B cell (primary cell): ENCODE results near the gene AOAH. TPM values are rescaled to one million over a fixed set of nuclear protein-coding genes. Genes with fewer than 3 reads are reported as not detected.
A peak's percentile ranks its signal among the peaks of the same experiment; 100 is the strongest.

ENCODE experiments used
- ATAC-seq: fragments of 200-7000 bp; cut with Tn5 transposase; one replicate; pipeline ENCODE4 v1.10.0; 2021; ENCODE audit warnings: low read depth, mild to moderate bottlenecking, moderate number of reproducible peaks, moderate library complexity
- CTCF ChIA-PET: fragments of 350-600 bp; sonication (Branson Sonifier 250); formaldehyde crosslinking; loops from one replicate; lab custom pipeline; 2021; ENCODE audit warnings: antibody characterized with exemption, inconsistent platforms; lab: Charles Lee
- POLR2A ChIA-PET: fragments of 350-600 bp; sonication (Branson Sonifier 250); formaldehyde crosslinking; loops from one replicate; lab custom pipeline; 2021; ENCODE audit warnings: antibody characterized with exemption; lab: Charles Lee
- DNase-seq: peaks from one replicate; pipeline ENCODE4 v3.0.0; 2013
- H2AFZ ChIP-seq: 2 replicates; pipeline ENCODE4 v1.6.1; 2012; ENCODE audit warnings: mild to moderate bottlenecking, low read depth, low read length; ENCODE audit not compliant: insufficient read depth, poor library complexity, severe bottlenecking
- H3K27ac ChIP-seq, 2 donors: 1 replicate in 1 of 2; 2 replicates in 1 of 2; pipeline ENCODE4 v1.5.1; 2012 to 2013; ENCODE audit warnings: low read length in 2 of 2, mild to moderate bottlenecking in 2 of 2, moderate library complexity in 1 of 2
- H3K27me3 ChIP-seq, 4 experiments: fragments of 200-600 bp in 1 of 4; sonication (generic) in 1 of 4; replicated peaks in 1 of 4; 1 replicate in 2 of 4; 2 replicates in 2 of 4; pipeline versions ENCODE4 v1.6.1 to v1.7.0; 2013 to 2016; ENCODE audit warnings: low read length in 3 of 4, mild to moderate bottlenecking in 2 of 4, mixed read lengths in 1 of 4, moderate library complexity in 1 of 4; ENCODE audit not compliant: insufficient read depth in 4 of 4, control insufficient read depth in 3 of 4; ENCODE audit errors: control extremely low read depth in 1 of 4
- H3K36me3 ChIP-seq, 2 experiments: replicated peaks in 1 of 2; 1 replicate in 1 of 2; 2 replicates in 1 of 2; pipeline versions ENCODE4 v1.6.1 to v1.7.1; 2013; ENCODE audit warnings: low read length in 1 of 2; ENCODE audit not compliant: insufficient read depth in 2 of 2, control insufficient read depth in 1 of 2; ENCODE audit errors: control extremely low read depth in 1 of 2, extremely low read depth in 1 of 2
- H3K4me1 ChIP-seq, 2 donors: fragments of 200-600 bp in 1 of 2; sonication (generic) in 1 of 2; 1 replicate in 1 of 2; 2 replicates in 1 of 2; pipeline versions ENCODE4 v1.5.1 to v1.6.1; 2013 to 2017; ENCODE audit warnings: low read length in 2 of 2; ENCODE audit not compliant: control insufficient read depth in 2 of 2, insufficient read depth in 2 of 2
- H3K4me2 ChIP-seq: replicated peaks from 2 replicates; pipeline ENCODE3; 2012; ENCODE audit warnings: mild to moderate bottlenecking, low read depth, low read length; ENCODE audit not compliant: poor library complexity, severe bottlenecking
- H3K4me3 ChIP-seq, 5 experiments: fragments of 200-600 bp in 1 of 5; sonication (generic) in 1 of 5; 1 replicate in 3 of 5; 2 replicates in 2 of 5; pipeline versions ENCODE4 v1.5.1 to v1.7.0; 2011 to 2016; ENCODE audit warnings: low read length in 4 of 5, mild to moderate bottlenecking in 4 of 5, low read depth in 2 of 5, control low read depth in 1 of 5, moderate library complexity in 1 of 5; ENCODE audit not compliant: insufficient read depth in 1 of 5; ENCODE audit errors: control extremely low read depth in 1 of 5, extremely low read depth in 1 of 5
- H3K79me2 ChIP-seq: fragments of 200-600 bp; sonication (generic); one replicate; pipeline ENCODE4 v1.6.0; 2016; ENCODE audit warnings: low read length; ENCODE audit not compliant: control insufficient read depth, insufficient read depth
- H3K9ac ChIP-seq: fragments of 200-600 bp; sonication (generic); 2 replicates; pipeline ENCODE4 v1.6.1; 2017; ENCODE audit warnings: mild to moderate bottlenecking, low read length, moderate library complexity
- H3K9me3 ChIP-seq, 3 donors: one replicate each; pipeline versions ENCODE4 v1.6.1 to v1.7.1; 2013; ENCODE audit warnings: low read length in 2 of 3; ENCODE audit not compliant: control insufficient read depth in 2 of 3, insufficient read depth in 1 of 3; ENCODE audit errors: control extremely low read depth in 1 of 3
- H4K20me1 ChIP-seq: 2 replicates; pipeline ENCODE4 v1.6.0; 2012; ENCODE audit warnings: mild to moderate bottlenecking, low read length; ENCODE audit not compliant: insufficient read depth, control insufficient read depth, poor library complexity, severe bottlenecking
- H3K27ac Mint-ChIP-seq: one replicate; pipeline ENCODE4 v1.8.0; 2021; ENCODE audit warnings: mixed read lengths
- H3K27me3 Mint-ChIP-seq: one replicate; pipeline ENCODE4 v1.8.0; 2021; ENCODE audit warnings: mixed read lengths
- H3K4me1 Mint-ChIP-seq: one replicate; pipeline ENCODE4 v1.8.0; 2021; ENCODE audit warnings: mixed read lengths
- H3K4me3 Mint-ChIP-seq: one replicate; pipeline ENCODE4 v1.8.0; 2021; ENCODE audit warnings: mixed read lengths
- H3K9me3 Mint-ChIP-seq: one replicate; pipeline ENCODE4 v1.8.0; 2022; ENCODE audit warnings: mixed read lengths; ENCODE audit not compliant: insufficient read depth
- EZH2 ChIP-seq: IDR thresholded peaks from 2 replicates; pipeline ENCODE4 v1.6.1; 2012; ENCODE audit warnings: borderline replicate concordance, low read depth, mild to moderate bottlenecking, moderate library complexity, low read length; ENCODE audit not compliant: insufficient read depth, poor library complexity, severe bottlenecking
- WGBS: methylation state at CpG from one replicate; pipeline ENCODE4 v1.1.5; 2013; ENCODE audit warnings: missing lambda C conversion rate; ENCODE audit not compliant: insufficient coverage; 5-methylcytosine and 5-hydroxymethylcytosine counted together
- intact Hi-C: fragments of 100-400 bp; cut with micrococcal nuclease; formaldehyde crosslinking; loops from one replicate; pipeline ENCODE4 v1.10.0; 2022
- polyA plus RNA-seq: library from polyadenylated mRNA; depleted of rRNA; stranded (reverse); fragments of >200 nt; gene quantifications from 2 replicates; pipeline ENCODE4 v1.2.3, GENCODE V29; 2012
- total RNA-seq, 2 donors: library from RNA; stranded (reverse); fragments of 120-200 nt in 1 of 2; gene quantifications; 1 replicate in 1 of 2; 2 replicates in 1 of 2; pipeline versions ENCODE4 v1.2.3 to v1.2.4, GENCODE V29; 2013 to 2022
- TF ChIP-seq, protein P1 (sequence below): fragments of 200-600 bp; IDR thresholded peaks from one replicate; pipeline ENCODE4 v1.8.0; 2022; ENCODE audit warnings: antibody characterized with exemption, mild to moderate bottlenecking

Gene AOAH
- total and polyA plus RNA-seq, 2 donors (not counting 1 experiment from before 2014, with no cell fraction given), result 2.6 to 5.0 TPM

DNA sequence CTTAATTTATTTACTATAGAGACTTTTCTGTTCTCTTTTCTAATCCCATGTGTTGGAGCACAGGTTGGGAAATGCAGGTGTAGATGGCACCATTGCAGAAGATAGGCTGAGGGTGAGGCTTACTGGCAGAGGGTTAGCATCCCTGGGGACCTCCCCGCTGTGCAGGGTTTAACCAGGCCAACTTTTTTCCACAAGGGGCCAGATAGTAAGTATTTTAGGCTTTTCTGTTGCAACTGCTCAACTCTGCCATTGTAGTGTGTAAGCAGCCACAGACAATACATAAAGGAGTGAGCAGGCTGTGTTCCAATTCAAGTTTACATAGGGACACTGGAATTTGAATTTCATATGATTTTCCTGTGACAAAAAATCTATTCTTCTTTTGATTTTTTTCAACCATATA, 34.6 kb upstream of the AOAH start:
- no peak overlapping the region for H3K4me3 ChIP-seq
- POLR2A ChIA-PET, result no interaction called here
- H3K4me3 Mint-ChIP-seq, result no peak overlapping the region
- no peaks in the 10 kb centered on the region for H3K9me3 ChIP-seq
- H3K27me3 ChIP-seq, result no peaks in the 10 kb centered on the region
- DNase-seq, result no peak
- H3K4me1 Mint-ChIP-seq, result peaks cover 23% of the 10 kb centered on the region
- H3K9ac ChIP-seq, result no peak overlapping the region
- peaks cover 15 to 19% of the 10 kb centered on the region in 2 donors for H3K4me1 ChIP-seq
- no peak for ATAC-seq
- no peak overlapping the region for H3K27ac Mint-ChIP-seq
- H4K20me1 ChIP-seq, result no peaks in the 10 kb centered on the region
- no peak overlapping the region for H2AFZ ChIP-seq
- peaks cover 3% of the 10 kb centered on the region for H3K27me3 Mint-ChIP-seq
- intact Hi-C loops, result no loop called here
- no peaks in the 10 kb centered on the region for H3K36me3 ChIP-seq
- CTCF ChIA-PET, result interaction anchor here (1.2 kb wide), 1 partner anchor 11 kb away, joined by 3 read pairs; no protein-coding TSS in a partner anchor
- no peaks in the 10 kb centered on the region for H3K79me2 ChIP-seq
- TF ChIP-seq EZH2, result no peak
- TF ChIP-seq, protein P1, sequence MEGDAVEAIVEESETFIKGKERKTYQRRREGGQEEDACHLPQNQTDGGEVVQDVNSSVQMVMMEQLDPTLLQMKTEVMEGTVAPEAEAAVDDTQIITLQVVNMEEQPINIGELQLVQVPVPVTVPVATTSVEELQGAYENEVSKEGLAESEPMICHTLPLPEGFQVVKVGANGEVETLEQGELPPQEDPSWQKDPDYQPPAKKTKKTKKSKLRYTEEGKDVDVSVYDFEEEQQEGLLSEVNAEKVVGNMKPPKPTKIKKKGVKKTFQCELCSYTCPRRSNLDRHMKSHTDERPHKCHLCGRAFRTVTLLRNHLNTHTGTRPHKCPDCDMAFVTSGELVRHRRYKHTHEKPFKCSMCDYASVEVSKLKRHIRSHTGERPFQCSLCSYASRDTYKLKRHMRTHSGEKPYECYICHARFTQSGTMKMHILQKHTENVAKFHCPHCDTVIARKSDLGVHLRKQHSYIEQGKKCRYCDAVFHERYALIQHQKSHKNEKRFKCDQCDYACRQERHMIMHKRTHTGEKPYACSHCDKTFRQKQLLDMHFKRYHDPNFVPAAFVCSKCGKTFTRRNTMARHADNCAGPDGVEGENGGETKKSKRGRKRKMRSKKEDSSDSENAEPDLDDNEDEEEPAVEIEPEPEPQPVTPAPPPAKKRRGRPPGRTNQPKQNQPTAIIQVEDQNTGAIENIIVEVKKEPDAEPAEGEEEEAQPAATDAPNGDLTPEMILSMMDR, result no peak
- no peaks in the 10 kb centered on the region for H3K9me3 Mint-ChIP-seq
- no peak overlapping the region for H3K4me2 ChIP-seq
- H3K27ac ChIP-seq, result no peak overlapping the region
- 0% methylated on average over 1 of the region's 1 CpG for WGBS

DNA sequence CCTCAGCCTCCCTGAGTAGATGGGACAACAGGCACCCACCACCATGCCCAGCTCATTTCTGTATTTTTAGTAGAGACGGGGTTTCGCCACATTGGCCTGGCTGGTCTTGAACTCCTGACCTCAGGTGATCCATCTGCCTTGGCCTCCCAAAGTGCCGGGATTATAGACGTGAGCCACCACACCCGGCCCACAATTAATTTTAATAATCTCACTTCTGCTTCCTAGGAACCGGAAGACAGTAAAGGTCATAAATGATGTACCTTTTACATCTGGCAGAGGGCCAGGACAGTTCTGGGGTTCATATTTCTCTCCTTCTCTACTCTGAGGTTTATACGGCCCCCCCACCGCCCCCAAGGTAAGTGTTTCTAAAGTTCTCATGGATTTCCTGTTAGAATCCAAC, 31.2 kb upstream of the AOAH start:
- Histone ChIP-seq H3K4me3 (no peak overlapping the region), H3K9me3 (no peaks in the 10 kb centered on the region), H3K4me2 (peak overlapping the region; percentile 31), H2AFZ (no peak overlapping the region), H4K20me1 (no peaks in the 10 kb centered on the region), H3K27me3 (no peaks in the 10 kb centered on the region), H3K36me3 (no peaks in the 10 kb centered on the region), H3K79me2 (no peaks in the 10 kb centered on the region), H3K4me1 (peaks cover 15 to 19% of the 10 kb centered on the region in 2 donors), H3K9ac (no peak overlapping the region), H3K27ac (no peak overlapping the region)
- ChIA-PET POLR2A (no interaction called here), CTCF (interaction anchor here (0.7 kb wide), 1 partner anchor 85 kb away, joined by 3 read pairs; no protein-coding TSS in a partner anchor)
- peaks cover 23% of the 10 kb centered on the region for H3K4me1 Mint-ChIP-seq
- ATAC-seq (peak; percentile 53), DNase-seq (peak; percentile 50)
- no peaks in the 10 kb centered on the region for H3K9me3 Mint-ChIP-seq
- TF ChIP-seq, protein P1, result no peak
- TF ChIP-seq EZH2, result no peak
- H3K27me3 Mint-ChIP-seq, result peaks cover 5% of the 10 kb centered on the region
- 0% methylated on average over 3 of the region's 8 CpGs for WGBS
- H3K27ac Mint-ChIP-seq, result no peak overlapping the region
- intact Hi-C loops, result no loop called here
- no peak overlapping the region for H3K4me3 Mint-ChIP-seq
